Kasumi-1 (cell line): ENCODE data around the gene MED31.
"Not testable (repeated sequence)": the region's sequence is repeated elsewhere in the genome, so short reads cannot be mapped to it uniquely, and the experiment has no call there.

ENCODE experiments used
- DNase-seq, 2 experiments: peaks; one replicate each; lab custom pipeline; 2025; lab: John Stamatoyannopoulos, UW

The MED31 gene

DNA sequence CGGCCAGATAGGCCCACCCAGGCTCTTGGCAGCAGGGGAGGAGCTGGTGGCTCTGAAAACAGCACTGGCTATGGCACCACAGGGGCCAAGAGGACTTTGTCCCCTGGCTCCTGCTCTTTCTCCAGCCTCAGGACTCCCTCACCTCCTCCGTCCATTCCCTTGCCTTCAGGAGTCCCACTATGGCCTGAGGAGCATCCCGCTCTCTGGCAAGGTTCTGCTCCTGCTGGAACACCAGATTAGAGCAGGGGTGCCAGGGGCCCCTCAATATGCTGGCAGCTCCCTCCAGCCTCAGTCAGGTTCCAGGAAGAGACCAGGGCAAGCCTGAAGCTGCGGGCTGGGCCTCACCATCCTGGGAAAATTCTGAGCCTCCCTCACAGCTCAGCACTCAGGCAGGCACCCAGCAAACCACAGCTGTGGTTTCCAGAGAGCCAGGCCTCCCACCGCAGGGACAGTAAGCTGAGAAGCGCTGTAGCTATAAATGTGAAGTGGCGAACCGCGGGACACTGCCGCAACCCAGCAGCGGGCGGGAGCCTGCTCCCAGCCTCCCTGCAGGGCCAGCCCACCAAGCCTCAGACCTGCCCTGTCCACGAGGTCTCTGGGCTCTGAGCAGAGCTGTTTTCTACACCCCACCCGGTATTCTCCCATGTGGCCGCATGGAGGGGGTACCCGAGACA, 25.9 kb upstream of the MED31 start:
- DNase-seq, result no peak

DNA sequence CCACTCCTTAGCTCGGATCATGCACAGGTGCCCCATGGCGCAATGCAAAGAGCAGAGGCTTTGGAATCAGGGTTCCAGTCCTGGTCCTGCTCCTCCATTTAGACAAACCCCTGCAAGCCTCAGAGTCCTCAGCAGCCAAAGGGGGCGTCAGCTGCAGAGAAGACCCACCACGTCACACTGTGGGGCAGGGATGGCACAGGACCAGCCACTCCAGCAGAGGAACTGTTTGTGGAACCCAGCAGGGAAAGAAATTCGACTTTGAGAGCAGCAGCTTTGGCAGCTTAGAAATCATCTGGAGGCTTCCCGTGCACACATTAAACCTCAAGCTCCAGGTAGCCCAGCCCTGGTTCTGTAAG, 25.4 kb upstream of the MED31 start:
- no peak for DNase-seq

DNA sequence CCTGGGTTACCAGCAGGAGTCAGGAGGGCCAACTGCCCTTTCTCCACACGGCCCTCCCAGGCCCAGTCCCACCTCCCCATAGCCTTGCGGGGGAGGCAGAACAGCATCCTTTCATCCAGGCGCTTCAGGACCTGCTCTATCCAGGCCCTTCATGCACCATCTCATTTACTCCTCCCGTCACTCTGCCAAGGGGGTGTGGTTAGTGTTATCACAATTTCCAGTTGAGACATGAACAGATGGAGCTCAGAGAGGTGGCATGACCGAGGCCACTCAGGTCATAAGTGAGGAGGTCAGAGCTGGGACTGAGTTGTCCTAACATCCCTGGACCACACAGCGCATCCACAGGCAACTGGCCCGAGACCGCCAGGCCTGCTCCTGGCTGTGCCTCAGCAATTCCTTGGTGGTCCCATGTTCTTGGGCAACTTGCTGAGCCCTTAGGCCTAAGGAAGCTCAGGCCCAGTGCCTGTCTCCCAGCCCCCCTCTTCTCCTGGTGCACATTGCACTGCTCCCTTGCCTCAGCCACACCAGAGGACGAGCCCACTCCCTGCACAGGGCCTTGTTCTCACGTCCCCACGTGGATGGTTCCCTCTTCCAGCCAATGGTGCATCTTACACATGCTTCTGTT, 23.9 kb upstream of the MED31 start:
- DNase-seq, result no peak

DNA sequence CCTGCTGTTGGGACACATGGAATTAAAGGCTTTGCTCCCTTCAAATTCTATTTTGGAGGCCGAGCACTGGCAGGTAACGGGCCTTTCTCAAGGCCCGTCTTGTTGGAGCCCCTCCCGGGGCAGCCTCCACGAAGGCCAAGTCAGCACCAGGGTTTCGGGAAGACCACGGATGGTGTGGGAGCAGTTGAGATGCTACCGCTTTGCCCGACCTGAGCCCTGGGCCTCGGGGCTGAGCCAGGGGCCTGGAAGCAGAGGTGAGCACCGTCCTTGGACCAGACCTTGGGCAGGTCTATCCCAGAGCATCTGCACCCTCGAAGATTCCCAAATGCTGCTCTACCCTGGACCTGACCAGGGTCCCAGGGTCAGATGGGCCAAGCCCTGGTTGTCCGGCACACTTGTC, 23.2 kb upstream of the MED31 start:
- DNase-seq, result no peak

DNA sequence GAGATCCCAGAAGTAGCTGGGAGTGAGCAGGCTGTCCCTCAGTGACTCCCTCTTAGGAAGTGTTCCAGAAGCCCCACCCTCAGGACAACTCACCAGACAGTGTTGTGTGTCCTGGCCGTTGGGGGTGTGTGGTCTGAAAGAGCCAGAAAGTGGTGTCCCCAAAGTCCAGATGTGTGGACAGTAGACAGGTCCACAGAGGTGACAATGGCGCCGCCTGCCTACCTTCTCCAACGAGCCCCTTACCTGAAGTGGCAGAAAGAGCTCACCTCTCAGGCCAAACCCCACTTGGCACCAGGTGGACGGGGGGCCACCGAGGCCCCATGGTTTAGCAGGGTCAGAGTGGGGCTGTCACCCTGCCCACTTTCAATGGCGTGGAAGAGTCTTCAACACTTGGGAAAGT, 20.0 kb upstream of the MED31 start:
- DNase-seq, result no peak

DNA sequence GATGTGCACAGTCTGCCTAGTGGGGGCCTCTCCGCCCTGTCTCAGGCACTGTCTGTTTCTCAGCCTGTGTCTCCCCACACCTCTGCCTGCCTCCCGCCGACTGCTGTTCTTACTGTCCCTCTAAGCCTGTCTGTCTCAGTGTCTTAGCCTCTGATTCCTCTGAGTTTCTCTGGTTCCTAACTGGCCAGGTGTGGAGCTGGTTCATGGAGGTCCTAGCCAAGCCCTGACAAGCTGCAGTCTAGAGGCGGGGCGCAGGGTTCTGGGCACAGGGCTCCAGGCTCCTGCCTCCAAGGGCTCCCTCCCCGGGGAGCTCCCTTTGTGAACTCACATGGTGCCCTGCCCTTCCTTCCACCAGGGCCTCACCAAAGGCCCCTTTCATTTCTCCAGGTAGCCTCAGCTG, 19.6 kb upstream of the MED31 start:
- no peak for DNase-seq

DNA sequence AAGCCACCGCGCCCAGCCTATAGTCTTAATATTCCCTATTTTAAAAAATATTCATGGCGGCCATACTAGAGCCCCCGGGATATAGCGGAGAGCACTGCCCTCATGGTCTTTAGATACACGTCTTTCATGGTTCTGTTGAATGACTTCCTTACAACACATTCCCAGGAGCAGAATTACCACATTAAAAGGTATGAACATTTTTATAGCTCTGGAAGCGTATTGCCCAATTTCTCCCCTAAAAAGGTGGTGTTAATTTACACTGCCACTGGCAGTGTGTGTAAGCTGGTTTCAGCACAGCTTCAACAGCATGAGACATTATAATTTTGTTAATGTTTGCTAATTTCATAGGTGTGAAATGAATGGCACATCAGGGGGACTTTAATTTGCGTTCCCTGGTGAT, 19.2 kb upstream of the MED31 start:
- no peak for DNase-seq

DNA sequence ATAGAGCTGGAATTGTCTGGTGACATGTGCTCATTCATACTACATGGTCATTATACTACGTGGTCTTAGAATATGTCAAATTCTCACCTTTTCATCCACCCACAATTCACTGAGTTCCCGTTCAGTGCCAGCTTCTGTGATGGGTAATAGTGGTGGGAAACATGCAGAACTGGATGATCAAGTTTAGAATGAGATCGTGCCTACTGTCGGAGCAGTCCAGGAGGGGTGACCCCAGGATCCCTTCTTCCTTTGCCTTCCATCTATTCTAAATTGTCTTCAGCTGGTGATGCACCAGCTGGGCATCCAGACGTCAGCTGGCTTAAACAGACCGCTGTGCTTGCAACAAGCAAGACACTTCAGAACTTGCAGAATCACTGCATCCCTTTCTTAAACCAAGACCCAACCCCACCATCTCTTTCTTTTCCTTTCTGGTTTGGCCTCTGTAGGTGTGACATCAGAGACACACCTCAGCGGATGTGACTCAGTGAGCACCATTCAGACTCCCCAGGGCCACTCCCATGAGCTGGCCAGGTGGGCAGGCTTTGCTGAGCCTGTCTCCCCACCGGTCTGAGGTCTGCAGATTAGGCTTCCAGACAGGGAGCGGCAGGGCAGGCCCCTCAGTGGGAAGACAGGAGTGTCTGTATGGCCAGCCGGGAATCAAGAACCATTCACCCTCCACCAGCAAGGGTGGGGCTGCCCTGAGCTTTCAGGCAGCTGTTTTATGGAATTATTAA, 18.2 kb upstream of the MED31 start:
- no peak for DNase-seq

DNA sequence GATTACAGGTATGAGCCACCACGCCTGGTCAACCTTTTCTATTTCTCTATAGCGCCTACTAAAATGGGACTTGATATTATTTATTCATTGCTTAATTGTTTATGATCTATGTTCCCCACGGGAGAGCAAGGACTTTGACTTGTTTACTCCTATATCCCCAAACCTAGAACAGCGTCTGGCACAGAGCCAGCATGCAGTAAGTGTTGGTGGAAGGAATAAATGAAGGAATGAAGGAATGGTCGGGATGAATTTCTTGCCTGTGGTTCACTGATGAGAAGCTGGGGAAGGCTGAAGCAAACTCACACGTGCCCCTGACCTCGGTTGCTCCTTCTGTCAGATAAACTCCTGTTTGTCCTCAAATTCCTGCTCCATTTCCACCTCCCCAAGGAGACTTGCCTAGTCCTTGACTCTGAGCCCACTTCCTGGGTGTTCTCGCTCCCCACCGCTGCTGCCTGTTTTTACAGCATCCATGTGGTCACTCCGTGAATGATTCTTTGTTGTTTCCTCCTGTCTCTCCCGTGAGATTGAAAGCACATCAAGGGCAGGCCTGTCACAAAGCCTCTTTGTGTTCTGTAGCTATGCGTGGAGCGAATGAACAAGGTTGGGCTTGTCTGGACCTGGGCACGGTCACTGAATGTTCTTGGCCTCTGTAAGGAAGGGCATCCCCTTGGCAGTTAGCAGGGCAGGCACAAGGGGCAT, 17.5 kb upstream of the MED31 start:
- DNase-seq, result no peak

DNA sequence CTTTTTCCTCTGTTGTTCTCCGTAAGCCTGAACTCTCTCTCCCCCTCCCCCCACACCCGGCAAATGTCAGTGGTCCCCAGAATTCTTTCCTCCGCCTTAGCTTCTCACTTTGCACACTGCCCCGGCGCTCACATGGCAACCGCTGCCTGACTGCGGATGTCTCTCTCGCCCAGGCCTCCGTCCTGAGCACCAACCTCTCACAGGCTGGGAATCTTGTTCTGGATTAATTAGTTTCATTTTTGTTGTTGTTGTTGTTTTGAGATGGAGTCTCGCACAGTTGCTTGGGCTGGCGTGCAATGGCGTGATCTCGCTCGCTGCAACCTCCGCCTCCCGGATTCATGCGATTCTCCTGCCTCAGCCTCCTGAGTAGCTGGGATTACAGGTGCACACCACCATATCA, 16.8 kb upstream of the MED31 start:
- no peak for DNase-seq

DNA sequence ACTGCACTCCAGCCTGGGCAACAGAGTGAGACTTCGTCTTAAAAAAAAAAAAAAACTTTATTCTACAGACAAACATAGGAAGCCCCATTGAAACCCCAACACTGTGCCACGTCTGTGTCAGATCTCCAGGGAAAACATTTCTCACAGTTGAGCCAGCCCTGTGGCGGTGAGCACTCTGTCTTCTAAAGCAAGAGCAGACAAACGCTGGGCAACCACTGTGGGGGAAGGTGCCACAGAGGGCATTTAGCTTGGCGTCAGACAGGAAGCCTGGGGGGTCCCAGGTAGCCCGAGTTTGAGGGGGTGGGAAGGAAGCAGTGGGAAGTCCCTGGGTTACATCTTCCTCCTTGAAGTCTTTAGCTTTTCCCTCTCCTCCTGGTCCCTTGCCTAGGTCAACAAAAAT, 16.1 kb upstream of the MED31 start:
- DNase-seq, result no peak

DNA sequence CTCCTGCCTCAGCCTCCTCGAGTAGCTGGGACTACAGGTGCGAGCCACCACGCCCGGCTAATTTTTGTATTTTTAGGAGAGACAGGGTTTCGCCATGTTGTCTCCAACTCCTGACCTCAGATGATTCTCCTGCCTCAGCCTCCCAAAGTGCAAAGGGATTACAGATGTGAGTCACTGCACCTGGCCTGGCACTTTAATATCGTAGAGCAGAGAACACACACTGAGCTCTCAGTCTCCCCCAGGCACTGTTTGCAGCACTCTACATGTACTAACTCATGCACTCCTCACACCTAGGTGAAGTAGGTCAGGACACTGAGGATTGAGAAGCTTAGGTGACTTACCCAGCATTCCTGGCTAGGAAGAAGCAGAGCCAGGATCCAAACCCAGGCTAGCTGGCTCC, 15.2 kb upstream of the MED31 start:
- DNase-seq, result no peak

DNA sequence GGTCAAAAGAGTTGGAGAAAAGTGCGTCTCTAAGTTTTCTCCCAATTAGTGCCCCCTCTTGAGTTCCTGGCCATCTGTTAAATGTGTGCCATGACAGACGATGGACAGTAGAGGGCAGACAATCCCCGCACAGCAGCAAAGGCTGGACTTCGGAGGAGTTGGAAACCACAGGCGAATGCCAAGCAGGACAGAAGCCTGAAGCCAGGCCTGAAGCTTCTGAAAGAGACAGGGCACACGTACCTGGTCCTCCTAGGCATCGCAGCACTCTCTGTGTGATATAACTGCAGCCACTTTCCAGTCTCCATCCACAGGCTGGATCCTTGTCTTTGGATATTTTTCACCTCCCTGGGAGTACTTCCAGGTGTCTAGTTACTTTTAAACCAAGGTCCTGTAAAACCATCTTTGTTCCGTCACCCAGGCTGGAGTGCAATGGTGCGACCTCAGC, 14.7 kb upstream of the MED31 start:
- DNase-seq, result peak; percentile 37 to 39

DNA sequence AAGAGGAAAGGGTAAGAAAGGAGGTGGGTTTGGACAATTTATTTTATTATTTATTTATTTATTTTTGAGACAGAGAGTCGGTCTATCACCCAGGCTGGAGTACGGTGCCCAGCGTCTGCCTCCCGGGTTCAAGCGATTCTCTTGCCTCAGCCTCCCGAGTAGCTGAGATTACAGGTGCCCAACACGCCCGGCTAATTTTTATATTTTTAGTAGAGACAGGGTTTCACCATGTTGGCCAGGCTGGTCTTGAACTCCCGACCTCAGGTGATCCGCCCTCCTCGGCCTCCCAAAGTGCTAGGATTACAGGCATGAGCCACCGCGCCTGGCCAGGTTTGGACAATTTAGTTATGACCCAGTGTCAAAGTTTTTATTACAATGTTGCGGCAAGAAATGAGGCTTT, 11.8 kb upstream of the MED31 start:
- not testable (repeated sequence) for DNase-seq

DNA sequence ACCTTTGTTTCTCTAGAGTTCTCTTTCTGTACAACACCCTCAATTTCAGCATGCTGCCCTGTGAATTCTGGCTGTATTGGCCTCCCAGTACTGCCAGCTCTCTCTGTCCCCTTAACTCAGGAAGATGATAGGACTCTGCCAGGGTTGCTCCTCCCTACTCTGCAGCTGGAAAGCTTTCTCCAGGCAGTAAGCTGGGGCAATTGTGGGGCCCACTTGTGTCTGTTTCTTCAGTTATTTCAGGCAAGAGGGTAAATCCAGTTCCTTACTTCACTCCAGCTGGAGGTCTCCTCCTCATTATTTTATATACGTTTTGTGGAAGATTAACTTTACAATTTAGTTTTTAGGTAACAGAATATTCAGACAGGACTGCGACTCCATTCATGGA, 10.1 kb upstream of the MED31 start:
- DNase-seq, result peak in 1 of 2 experiments; percentile 23

DNA sequence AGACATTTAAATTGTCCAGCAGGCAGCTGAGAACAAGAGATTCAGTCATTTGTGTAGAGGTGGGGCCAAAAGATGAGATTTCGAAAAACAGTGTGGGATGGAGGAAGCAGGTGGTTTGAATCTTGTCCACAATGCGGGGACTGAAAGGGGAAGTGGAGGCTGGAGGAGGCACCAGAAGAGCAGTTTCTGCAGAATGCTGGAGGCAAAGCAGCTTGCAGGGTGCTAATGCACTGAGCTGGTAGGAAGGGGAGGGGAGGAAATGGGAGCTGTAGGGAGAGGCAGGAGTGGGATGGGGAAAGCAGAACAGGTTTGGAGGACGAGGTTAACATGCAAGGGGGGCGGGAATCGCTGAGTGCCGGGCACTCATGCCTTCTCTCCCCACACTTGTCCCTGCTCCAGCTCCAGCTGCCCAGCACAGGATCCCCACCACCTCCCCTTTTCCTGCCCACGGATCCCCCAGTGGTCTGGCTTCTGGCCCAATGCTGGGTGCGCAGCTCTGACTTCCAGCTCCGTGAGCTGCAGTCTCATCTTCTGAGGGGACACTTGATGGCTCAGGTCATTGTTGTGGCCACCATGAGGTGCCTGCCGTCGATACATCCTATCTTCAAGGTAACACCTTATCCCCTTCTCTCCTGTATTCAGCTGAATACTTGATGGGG, 9.5 kb upstream of the MED31 start:
- peak; percentile 58 to 75 for DNase-seq

DNA sequence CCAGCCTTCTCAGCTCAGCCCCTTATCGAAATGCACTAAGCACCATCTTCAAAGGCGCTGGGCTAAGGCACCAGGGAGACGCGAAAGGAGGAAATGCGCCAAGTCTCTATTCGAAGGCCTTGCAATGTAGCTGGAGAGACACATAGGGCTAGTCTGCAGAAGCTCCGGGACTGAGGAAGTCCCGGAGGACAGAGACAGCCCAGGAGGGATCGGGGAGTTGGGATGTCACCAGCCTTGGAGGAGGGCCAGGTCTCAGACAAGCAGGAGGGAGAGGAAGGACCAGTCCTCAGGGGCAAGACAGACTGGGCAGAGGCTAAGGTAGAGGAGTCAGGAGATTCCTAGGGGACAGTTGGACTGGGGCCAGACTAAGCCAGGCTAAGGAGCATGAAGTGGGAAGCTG, 8.7 kb upstream of the MED31 start:
- peak; percentile 19 to 23 for DNase-seq

DNA sequence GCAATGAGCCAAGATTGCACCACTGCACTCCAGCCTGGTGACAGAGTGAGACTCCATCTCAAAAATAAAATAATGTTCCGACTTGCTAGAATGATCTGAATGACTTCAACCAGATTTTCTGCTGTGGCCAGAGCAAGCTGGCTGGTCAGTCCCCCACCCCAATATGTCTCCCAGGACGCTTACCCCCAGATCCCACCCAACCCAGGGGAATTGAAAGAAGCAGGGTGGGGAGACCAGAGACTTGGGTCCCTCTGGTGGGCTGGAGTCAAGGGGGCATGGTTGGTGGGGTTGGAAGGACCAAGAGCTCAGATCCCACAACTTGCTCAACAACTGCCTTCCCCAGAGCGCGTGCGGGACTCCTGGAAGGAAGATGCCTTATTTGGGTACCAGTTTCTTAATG, 7.0 kb upstream of the MED31 start:
- DNase-seq, result not testable (repeated sequence)

DNA sequence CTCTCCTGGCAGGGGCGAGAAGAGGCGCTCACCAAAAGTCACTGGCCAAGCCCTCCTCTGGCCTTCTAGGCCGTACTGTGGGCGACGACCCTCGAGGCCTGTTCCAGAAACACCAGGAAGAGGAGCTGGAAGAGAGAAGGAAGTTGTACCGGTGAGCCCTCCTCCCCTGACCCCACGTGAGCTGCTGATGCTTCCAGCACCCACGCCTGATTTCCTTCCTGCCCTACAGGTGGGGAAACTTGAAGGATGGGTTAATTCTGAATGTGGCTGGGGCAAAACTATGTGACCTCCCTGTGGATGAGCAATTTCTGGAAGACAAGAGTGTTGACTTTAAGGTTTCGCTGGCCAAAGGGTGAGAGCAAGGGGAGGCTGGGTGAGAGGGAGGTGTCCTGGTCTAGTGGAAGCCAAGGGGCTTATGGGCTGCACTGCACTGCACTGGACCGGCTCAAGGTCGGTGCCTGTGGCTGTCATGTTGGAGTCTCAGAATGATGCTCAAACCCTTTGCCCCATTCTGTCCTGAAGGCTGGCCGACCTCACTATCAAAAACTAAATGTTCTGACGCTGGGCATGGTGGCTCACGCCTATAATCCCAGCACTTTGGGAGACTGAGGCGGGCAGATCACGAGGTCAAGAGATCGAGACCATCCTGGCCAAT, 6.4 kb upstream of the MED31 start:
- DNase-seq, result no peak

DNA sequence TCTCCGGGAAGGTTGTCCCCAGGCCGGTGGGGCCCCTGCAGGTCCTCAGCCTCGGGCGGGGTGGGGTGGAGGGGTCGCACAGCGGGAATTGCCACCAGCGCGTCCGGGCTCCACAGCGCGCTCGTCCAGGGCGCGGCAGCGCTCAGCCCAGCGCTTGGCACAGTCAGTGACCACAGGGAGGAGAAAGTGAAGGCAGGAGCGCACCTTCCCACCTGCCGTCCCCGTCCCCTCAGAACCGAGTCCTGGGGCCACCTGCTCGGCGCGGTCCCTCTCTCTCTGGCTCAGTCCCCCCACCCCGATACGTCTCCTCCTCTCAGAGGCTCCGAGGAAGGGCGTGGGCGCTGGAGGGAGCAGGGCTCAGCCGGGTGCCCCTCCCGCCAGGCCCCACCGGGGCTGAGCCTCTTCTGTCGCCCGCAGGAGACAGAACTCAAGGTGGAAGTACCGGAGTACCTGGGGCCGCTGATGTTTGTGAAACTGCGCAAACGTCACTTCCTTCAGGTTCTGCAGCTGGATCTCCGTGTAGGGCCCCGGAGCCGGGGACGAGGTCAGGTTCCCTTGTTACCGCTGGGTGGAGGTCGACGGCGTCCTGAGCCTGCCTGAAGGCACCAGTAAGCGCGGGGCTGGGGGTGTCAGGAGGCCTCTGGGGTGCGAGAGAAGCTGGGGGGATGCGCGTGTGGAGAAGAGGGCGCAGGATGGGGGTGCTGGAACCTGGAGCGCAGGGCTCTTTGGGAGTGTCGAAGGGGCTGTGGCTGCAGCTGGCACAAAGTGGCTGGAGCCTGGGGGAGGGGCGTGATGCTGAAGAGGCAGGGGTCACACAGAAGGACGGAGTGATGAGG, 5.6 kb upstream of the MED31 start:
- not testable (repeated sequence) for DNase-seq
